CD4-positive, alpha-beta T cell (primary cell): ENCODE results near the gene MAP1B. TPM values are rescaled to one million over a fixed set of nuclear protein-coding genes. Genes with fewer than 3 reads are reported as not detected.

Experiments used
- ATAC-seq: fragments of 200-7000 bp; cut with Tn5 transposase; one replicate; pipeline ENCODE4 v1.10.0; 2022; ENCODE audit warnings: mild to moderate bottlenecking; ENCODE audit not compliant: poor library complexity
- CTCF ChIA-PET: fragments of 350-600 bp; sonication (Branson Sonifier 250); formaldehyde crosslinking; loops from one replicate; lab custom pipeline; 2021; ENCODE audit warnings: antibody characterized with exemption, inconsistent platforms; lab: Charles Lee
- POLR2A ChIA-PET: fragments of 350-600 bp; sonication (Branson Sonifier 250); formaldehyde crosslinking; loops from one replicate; lab custom pipeline; 2021; ENCODE audit warnings: antibody characterized with exemption, inconsistent platforms; lab: Charles Lee
- DNase-seq, 14 experiments: peaks; one replicate each; pipeline ENCODE4 v3.0.0-alpha.2; 2013 to 2020; ENCODE audit warnings: mixed read lengths in 2 of 14
- H3K27ac ChIP-seq, 2 donors: one replicate each; pipeline versions ENCODE4 v1.5.1 to v1.7.0; 2013; ENCODE audit warnings: low read length in 2 of 2, low read depth in 1 of 2, mild to moderate bottlenecking in 1 of 2
- H3K27me3 ChIP-seq, 2 experiments: 1 replicate in 1 of 2; 2 replicates in 1 of 2; pipeline versions ENCODE4 v1.6.1 to v1.7.0; 2013; ENCODE audit warnings: low read length in 2 of 2, control low read depth in 1 of 2, mild to moderate bottlenecking in 1 of 2, moderate library complexity in 1 of 2; ENCODE audit not compliant: insufficient read depth in 2 of 2, control insufficient read depth in 1 of 2
- H3K36me3 ChIP-seq: one replicate; pipeline ENCODE4 v1.6.1; 2013; ENCODE audit warnings: low read length, control low read depth; ENCODE audit not compliant: insufficient read depth
- H3K4me1 ChIP-seq: one replicate; pipeline ENCODE4 v1.6.1; 2013; ENCODE audit warnings: low read length, control low read depth; ENCODE audit not compliant: insufficient read depth
- H3K4me3 ChIP-seq: one replicate; pipeline ENCODE4 v1.5.1; 2013; ENCODE audit warnings: mild to moderate bottlenecking, low read length, moderate library complexity
- H3K9me3 ChIP-seq, 2 experiments: 1 replicate in 1 of 2; 2 replicates in 1 of 2; pipeline versions ENCODE4 v1.6.1 to v1.7.0; 2013; ENCODE audit warnings: low read length in 2 of 2, mild to moderate bottlenecking in 2 of 2, control low read depth in 1 of 2, moderate library complexity in 1 of 2; ENCODE audit not compliant: control insufficient read depth in 1 of 2, insufficient read depth in 1 of 2
- H3K27ac Mint-ChIP-seq: one replicate; pipeline ENCODE4 v1.8.0; 2020; ENCODE audit warnings: mixed read lengths
- H3K27me3 Mint-ChIP-seq: one replicate; pipeline ENCODE4 v1.8.0; 2021; ENCODE audit warnings: mixed read lengths
- H3K36me3 Mint-ChIP-seq: one replicate; pipeline ENCODE4 v1.8.0; 2021; ENCODE audit warnings: low read depth, mixed read lengths
- H3K4me1 Mint-ChIP-seq: one replicate; pipeline ENCODE4 v1.8.0; 2021; ENCODE audit warnings: low read depth, mixed read lengths
- H3K4me3 Mint-ChIP-seq: one replicate; pipeline ENCODE4 v1.8.0; 2020; ENCODE audit warnings: mild to moderate bottlenecking, mixed read lengths
- H3K9me3 Mint-ChIP-seq: one replicate; pipeline ENCODE4 v1.8.0; 2020; ENCODE audit warnings: mixed read lengths
- CTCF ChIP-seq: fragments of 200-600 bp; IDR thresholded peaks from one replicate; pipeline ENCODE4 v1.8.0; 2022; ENCODE audit warnings: antibody characterized with exemption, mild to moderate bottlenecking
- intact Hi-C, 2 experiments: fragments of 100-400 bp; cut with DNase I in 1 of 2; cut with micrococcal nuclease in 1 of 2; formaldehyde crosslinking; loops; one replicate each; pipeline versions ENCODE4 v1.15.1 to v1.9.0; 2023 to 2025; cut with DNase I, micrococcal nuclease
- total RNA-seq, 174 experiments: library from RNA in 2 of 174; stranded (reverse) in 2 of 174; gene quantifications; one replicate each; pipeline ENCODE4 v1.2.3 and lab custom pipeline; 2021 to 2026

MAP1B gene
- total RNA-seq, 2 experiments from 2014 or later: 0.03 to 0.06 TPM

GRCh38 chr5:72197393-72197792, 90.1 kb downstream of the MAP1B start:
- Mint-ChIP-seq H3K4me3 (no peak overlapping the region), H3K27me3 (peaks cover 43% of the 10 kb centered on the region), H3K4me1 (no peaks in the 10 kb centered on the region), H3K9me3 (no peaks in the 10 kb centered on the region), H3K27ac (no peak overlapping the region), H3K36me3 (no peaks in the 10 kb centered on the region)
- ATAC-seq: no peak
- ChIA-PET POLR2A (no interaction called here), CTCF (no interaction called here)
- TF ChIP-seq CTCF: no peak
- intact Hi-C loops: no loop called here
- DNase-seq: no peak
- Histone ChIP-seq H3K9me3 (peaks cover 0 to 7% of the 10 kb centered on the region in 2 experiments), H3K36me3 (no peaks in the 10 kb centered on the region), H3K4me3 (no peak overlapping the region), H3K4me1 (peaks cover 10% of the 10 kb centered on the region), H3K27ac (no peak overlapping the region), H3K27me3 (peaks cover 0 to 4% of the 10 kb centered on the region in 2 experiments)

GRCh38 chr5:72199681-72200080, 92.4 kb downstream of the MAP1B start:
- ATAC-seq (no peak), DNase-seq (no peak)
- Histone ChIP-seq H3K4me3 (no peak overlapping the region), H3K27me3 (no peaks in the 10 kb centered on the region), H3K4me1 (peaks cover 10% of the 10 kb centered on the region), H3K36me3 (no peaks in the 10 kb centered on the region), H3K9me3 (peaks cover 0 to 7% of the 10 kb centered on the region in 2 experiments), H3K27ac (no peak overlapping the region)
- intact Hi-C loops: no loop called here
- no peak overlapping the region for H3K4me3 Mint-ChIP-seq
- TF ChIP-seq CTCF: no peak
- H3K27me3 Mint-ChIP-seq: peaks cover 27% of the 10 kb centered on the region
- CTCF ChIA-PET: no interaction called here
- no peak overlapping the region for H3K27ac Mint-ChIP-seq
- H3K36me3 Mint-ChIP-seq: no peaks in the 10 kb centered on the region
- POLR2A ChIA-PET: no interaction called here
- H3K9me3 Mint-ChIP-seq: no peaks in the 10 kb centered on the region
- no peaks in the 10 kb centered on the region for H3K4me1 Mint-ChIP-seq

GRCh38 chr5:72202331-72202825, 95.1 kb downstream of the MAP1B start:
- Mint-ChIP-seq H3K27ac (no peak overlapping the region), H3K4me1 (no peaks in the 10 kb centered on the region), H3K9me3 (no peaks in the 10 kb centered on the region), H3K4me3 (no peak overlapping the region), H3K36me3 (no peaks in the 10 kb centered on the region), H3K27me3 (peaks cover 4% of the 10 kb centered on the region)
- ChIA-PET CTCF (no interaction called here), POLR2A (no interaction called here)
- Histone ChIP-seq H3K27ac (no peak overlapping the region), H3K4me1 (no peaks in the 10 kb centered on the region), H3K27me3 (no peaks in the 10 kb centered on the region), H3K36me3 (no peaks in the 10 kb centered on the region), H3K4me3 (no peak overlapping the region), H3K9me3 (peaks cover 0 to 4% of the 10 kb centered on the region in 2 experiments)
- intact Hi-C loops: no loop called here
- TF ChIP-seq CTCF: no peak
- DNase-seq (no peak), ATAC-seq (no peak)
